Activated CD8-positive, alpha-beta memory T cell treated with anti-CD3 and anti-CD28 coated beads, Interleukin-2, amount 50 U/mL, for 1 hour (primary cell): ENCODE measurements around the gene SH3TC1.

Experiments
- DNase-seq: peaks from one replicate; pipeline ENCODE4 v3.0.0-alpha.2; 2020; ENCODE audit errors: extremely low read depth

SH3TC1 gene

DNA sequence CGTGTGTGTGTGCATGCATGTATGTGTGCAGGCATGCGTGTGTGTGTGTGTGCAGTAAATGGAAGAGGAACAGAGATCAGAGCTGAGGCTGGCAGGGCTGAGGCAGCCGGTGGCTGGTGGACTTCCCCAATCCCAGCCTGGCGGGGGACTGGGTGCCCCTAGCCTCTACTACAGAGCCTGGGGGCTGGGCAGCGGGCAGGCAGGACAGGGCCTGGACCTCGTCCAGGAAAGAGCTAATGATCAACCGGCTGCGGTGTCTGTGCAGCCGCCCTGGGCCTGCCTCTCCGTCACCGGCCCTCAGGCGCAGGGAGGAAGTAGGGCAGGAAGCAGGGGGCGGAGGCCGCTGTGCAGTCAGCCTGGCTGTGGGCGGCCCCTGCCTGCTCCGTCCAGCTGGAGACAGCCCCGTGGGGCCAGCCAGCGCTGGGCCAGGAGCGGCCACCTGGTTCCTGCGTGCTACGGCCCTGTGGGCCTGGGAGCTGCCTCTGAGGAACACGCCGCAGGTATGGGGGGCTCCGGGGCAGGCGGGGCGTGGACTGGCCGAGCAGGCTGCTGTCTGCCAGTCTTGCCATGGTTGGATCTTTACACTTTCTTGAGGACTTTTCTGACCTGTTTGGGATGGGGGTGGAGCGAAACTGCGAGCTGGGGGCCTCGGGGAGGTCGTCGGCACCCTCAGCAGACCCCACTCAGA is at the start of gene SH3TC1:
Gene SH3TC1 (plus strand): TSS at position 385 of the 688 bp plus-strand sequence. CDS start 5,905 bp downstream, outside the sequence.
- DNase-seq: no peak

DNA sequence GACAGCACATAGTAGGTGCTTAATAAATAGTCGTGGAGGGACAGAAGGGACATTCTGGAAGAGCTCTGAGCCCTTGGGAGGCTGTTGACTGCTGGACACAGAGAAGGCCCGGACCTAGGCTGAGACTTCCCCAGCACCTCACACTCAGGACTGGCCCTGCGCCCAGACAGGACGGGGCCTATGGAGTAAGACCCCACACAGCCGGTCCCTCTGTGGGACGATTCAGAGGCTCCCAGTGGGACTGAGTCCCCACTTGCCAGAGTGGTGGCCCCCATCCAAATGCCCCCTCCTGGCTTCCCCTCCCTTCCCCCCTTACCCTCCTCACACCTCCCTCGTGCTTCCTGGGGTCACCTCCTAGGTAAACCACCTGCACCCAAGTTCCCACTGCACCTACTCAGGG is 49.4 kb upstream of the SH3TC1 start:
- no peak for DNase-seq

DNA sequence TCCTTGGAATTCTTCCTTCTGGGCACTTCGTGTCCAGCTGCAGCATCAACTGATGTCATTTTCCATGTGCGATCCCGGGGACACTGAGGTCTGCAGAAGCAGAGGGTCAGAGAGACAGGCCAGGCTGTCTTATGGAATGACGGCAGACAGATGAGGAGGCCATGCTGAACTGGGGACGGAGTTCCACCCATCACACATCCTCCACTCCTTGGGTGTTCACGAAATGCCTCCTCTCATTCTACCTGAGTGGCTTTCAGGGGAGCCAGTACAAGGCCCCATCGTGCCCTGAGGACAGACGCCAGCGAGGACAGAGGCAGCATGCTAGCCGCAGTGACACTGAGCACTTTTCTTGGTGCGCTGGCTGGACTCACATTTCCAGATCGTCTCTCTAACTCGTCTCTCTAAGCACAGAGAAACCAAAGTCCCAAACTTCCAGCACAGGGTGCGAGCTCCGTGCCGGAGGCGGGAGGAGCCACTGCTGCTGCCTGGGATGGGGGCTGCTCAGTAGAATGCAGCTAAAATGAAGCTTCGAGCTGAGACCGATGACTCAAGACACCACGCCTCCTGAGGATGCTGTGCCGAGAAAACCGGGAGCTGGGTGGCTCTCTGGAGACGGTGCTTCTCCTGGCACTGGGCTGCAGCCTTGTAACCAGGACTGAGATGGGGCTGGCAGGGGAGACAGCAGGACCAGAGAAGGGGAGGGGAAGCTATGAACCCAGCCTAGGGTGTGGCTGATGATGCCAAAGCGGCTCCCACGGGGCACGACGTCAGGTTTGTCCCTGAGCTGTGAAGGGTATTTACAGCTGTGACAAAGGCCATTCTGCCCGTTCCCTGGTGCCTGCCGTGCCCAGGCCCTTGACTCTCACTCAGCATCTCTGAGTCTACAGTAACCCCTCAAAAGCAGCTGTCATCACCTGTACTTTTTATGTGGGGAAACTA is 48.7 kb upstream of the SH3TC1 start:
- no peak for DNase-seq

DNA sequence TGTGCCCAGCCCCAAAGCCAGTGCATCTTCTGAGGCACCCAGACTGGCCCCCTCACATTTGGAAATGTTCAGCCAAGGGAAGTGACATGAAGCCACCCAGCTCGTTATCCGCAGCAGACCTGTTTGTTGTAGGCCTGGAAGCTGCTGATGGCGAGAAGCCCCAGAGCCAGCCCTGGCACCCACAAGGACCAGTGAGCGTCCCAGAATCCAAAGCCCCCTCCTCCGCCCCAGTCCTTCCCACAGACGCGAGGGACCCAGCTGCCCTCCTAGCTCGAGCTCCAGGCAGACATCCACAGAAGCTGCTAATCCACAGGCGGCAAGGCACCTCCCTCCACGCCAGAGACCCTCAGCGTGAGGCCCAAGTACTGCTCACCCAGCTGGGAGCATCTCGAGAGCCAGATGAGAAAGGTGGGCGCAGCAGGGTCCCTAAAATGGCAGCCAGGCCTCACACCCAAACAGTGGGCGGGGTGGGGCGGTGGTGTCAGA is 47.9 kb upstream of the SH3TC1 start:
- DNase-seq: no peak

GRCh38 chr4:8152090-8152864 is 46.8 kb upstream of the SH3TC1 start:
- DNase-seq: no peak

DNA sequence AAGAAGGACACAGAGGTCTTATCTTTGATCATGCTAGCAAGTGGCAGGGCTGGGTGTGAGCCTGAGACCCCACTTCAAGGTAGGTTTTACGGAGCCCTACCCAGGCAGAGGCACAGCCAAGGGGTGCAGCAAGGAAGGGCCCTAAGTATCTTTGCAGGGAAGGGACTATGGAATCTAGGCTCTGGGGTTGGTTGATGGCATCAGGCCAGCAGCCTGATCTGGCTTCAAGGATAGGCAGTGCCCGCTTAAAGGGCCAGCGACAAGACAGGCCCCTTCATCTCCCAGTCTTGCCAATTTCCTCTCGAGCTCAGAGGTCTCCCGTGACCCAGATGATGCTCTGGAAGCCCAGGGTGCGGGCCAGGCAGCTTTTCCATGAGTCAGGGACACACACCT is 46.2 kb upstream of the SH3TC1 start:
- DNase-seq: no peak

DNA sequence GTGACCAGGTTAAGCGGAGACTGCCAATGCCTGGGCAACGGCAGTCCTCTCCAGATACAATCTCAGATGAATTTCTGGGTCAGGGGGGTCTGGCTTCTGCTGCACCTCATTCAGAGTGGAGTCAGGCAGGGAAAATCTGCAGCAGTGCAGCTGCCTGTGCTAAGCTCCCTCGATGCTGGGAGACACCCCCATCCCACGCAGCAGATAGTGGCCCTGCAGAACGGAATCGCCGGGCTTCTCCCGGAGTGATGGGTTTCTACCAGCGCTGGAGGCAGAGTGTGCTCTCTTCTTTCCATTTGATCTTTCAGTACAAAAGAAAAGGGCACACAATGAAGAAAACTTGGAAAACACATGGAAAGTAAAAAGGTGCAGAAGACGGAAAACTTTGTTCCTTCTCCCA is 45.6 kb upstream of the SH3TC1 start:
- no peak for DNase-seq

GRCh38 chr4:8155048-8155447 is 44.0 kb upstream of the SH3TC1 start:
- no peak for DNase-seq

DNA sequence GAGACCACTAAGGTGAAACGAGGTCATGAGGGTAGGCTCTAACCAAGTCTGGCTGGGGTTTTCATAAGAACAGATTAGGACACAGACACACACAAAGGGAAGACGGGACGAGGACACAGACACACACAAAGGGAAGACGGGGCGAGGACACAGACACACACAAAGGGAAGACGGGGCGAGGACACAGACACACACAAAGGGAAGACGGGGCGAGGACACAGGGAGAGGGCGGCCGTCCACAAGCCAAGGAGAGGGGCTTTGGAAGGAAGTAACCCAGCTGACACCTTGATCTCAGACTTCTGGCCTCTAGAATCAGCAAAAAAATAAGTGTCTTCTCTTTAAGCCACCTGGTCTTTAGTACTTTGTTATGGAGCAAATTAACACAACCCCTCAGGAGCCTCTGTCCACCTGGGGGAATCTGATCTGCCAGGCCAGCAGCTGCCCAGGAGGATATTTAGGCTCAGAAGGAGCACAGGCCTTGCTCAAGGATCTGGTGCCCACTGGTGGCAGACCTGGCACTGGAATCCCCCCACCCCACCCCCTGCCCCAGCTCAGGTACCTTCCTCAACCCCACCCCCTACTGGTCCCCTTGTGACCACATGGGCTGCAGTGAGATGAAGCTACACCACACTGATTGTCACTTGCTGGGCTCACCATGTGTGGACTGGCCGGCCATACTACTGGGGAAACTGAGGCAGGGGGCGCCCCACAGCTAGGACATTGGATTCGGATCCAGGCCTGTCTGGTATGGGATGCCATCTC is 43.2 kb upstream of the SH3TC1 start:
- DNase-seq: no peak

DNA sequence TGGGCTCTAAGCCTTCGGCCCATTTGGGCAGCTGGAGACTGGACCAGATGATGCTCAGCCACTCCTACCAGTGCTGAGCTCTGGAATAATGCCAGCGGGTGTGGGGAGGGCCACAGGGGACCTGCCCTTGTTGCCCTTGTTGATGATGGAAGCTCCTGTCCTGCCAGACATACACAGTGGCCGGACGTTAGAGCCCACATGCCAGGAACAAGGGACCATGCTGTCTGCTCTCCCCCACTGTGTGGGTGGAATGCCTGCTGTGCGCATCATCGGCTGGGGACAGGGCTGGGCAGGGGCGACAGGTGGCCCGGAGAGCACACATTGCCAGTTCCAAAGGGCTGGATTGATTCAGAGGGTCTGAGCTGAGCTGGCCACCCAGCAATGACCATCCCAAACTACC is 42.5 kb upstream of the SH3TC1 start:
- no peak for DNase-seq

- no peak for DNase-seq
Observed at GRCh38 chr4:8157496-8157895, 41.6 kb upstream of the SH3TC1 start.

DNA sequence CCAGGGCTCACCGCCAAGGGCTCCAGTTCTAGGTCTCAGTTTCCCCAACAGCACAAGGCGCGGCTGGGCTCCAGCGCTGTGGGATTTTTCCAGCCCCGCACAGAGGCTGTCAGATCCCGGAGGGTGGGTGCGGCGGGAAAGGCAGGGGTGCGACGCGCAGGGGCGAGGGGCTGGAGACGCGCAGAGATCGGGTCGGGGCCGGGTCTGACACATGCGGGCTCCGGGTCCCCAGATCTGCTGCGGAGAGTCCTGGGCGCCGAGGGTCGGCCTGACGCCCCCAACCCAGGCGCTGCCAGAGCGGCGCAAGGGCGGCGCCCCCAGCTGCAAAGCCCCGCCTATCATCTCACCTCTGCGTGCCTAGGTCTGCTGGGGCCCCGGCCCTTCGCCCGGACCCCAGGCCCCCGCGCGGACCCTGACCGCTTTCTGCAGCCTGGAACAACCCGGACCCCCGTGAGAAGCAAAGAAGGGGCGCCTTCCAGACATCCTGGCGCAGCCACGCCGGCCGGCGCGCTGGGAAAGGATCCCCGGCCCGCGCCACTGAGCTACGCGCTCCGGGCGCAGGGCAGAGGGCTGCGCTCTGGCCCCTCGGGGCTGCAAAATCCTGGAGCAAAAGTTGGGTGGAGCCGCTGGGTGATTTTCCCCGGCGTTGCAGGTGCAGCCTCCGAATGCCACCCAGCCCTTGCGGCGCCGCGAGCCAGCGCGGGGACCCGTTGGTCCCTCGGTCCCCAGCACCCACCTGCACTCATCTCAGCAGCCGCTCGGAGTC is 41.0 kb upstream of the SH3TC1 start:
- no peak for DNase-seq

DNA sequence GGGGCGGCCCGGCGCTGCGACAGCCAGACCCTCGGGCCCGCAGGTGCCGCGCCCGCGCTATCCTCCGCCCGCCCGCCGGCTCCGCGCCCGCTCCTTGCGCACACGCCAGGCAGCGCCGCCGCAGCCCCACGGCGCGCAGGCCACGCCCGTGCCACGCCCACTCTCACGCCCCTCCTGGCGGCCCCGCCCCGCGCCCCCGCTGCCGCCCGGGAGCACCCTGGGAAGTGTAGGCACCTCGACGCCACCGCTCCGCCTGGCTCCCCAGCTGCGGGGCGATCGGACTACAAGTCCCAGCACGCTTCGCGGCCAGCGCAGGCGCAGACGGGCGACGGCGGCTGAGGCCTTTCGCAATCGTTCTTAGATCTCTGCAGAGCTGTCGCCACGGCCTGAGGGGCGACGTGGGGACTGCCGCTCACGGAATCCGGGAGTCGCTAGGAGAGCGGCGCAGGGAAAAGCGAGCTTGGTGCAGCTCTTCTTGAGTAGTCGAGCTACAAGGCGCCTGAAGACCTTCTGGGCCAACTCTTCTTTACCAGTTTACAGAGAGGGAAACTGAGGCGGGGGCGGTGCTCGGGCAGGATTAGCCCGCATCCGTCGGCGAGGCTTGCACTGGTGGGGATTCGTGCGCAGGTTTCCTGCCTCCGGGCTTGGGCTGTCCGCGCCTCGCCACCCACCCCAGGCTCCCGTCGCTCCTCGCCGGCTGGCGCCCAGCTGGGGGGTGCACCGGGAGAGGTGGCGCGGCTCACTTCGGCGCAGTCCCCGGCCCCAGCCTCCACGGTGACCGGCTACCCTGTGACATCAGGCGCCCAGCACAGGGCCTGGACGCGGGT is 40.2 kb upstream of the SH3TC1 start, which contains the start of gene ABLIM2:
Gene ABLIM2 (minus strand): TSS at position 104 of the 827 bp plus-strand sequence. CDS start 124 bp downstream, outside the sequence.
- DNase-seq: peak; percentile 89

DNA sequence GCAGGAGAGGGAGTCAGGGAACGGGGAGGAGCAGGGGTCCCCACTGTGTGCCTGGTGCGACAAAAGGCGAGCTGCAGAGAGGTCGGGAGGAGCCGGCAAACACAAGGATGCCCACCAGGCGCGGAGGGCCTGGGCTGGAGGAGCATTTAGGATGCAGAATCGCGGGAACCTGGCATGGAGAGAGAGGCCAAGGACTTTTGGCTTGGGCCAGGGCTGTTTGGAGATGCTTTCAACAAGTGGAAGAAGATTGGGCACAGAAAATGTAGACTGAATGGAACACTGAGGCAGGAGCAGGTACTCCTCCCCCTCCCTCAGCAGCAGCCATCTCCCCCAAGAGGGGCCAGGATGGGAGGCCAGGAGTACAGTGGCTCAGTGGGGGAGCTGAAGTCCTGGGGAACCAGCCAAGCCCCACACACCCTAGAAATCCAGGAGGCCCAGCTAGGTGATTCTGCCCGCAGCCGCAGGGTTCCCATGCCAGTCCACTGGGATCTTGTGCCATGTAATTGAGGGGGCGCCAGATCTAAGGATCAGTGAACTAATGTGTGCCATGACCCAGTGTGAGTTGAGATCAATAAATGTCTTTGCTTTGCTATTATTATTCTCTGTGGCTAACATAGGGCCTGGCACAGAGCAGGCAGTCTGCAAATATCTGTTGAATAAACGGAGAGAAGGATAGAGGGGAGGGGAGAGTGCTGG is 39.4 kb upstream of the SH3TC1 start:
- no peak for DNase-seq

- no peak for DNase-seq
Observed at GRCh38 chr4:8160233-8160560, 38.9 kb upstream of the SH3TC1 start.

GRCh38 chr4:8160572-8160971 is 38.5 kb upstream of the SH3TC1 start:
- DNase-seq: no peak

GRCh38 chr4:8162625-8163024 is 36.5 kb upstream of the SH3TC1 start:
- no peak for DNase-seq

DNA sequence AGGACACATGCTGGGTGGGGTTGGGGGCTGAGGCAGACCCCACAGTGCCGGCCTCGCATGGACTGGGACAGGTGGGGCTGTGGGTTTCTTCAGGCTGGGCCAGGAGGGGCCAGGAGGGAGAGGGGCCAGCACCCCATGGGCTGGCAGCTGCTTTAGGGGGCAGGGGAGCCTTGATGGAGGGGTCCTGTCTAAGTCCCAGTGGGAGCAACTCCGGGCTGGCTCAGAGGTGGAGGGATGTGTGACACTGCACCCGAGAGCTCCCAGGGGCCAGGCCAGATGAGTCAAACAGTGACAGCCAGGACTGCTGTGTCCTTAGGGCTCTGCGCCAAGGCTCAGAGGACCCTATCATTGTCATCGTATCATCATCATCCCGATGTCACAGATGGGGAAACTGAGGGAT is 36.1 kb upstream of the SH3TC1 start:
- DNase-seq: no peak
